Peyer's patch (tissue), 4 donors: ENCODE data around the gene WWTR1. TPM values are rescaled to one million over a fixed set of nuclear protein-coding genes. Genes with fewer than 3 reads are reported as not detected.

ENCODE experiments used
- DNase-seq, 3 donors: peaks; one replicate each; pipeline ENCODE4 v3.0.0-alpha.2; 2017 to 2019
- H3K27ac ChIP-seq, 4 donors: fragments of 200-600 bp; sonication (generic); one replicate each; pipeline ENCODE4 v1.5.1; 2016 to 2019
- H3K27me3 ChIP-seq, 2 donors: fragments of 200-600 bp; sonication (generic); one replicate each; pipeline ENCODE4 v1.5.1; 2019
- H3K36me3 ChIP-seq, 3 donors: fragments of 200-600 bp; sonication (generic); one replicate each; pipeline ENCODE4 v1.5.1; 2016 to 2019
- H3K4me1 ChIP-seq, 4 donors: fragments of 200-600 bp; sonication (generic); one replicate each; pipeline ENCODE4 v1.5.1; 2016 to 2019
- H3K4me3 ChIP-seq, 4 donors: fragments of 200-600 bp; sonication (generic); 1 replicate in 3 of 4; 2 replicates in 1 of 4; pipeline ENCODE4 v1.5.1; 2016 to 2019; ENCODE audit warnings: mild to moderate bottlenecking in 1 of 4
- H3K9me3 ChIP-seq, 4 donors: fragments of 200-600 bp; sonication (generic); one replicate each; pipeline ENCODE4 v1.5.1; 2016 to 2019; ENCODE audit warnings: mild to moderate bottlenecking in 1 of 4
- CTCF ChIP-seq, 6 experiments: fragments of 450-650 bp in 4 of 6; fragments of 200-600 bp in 2 of 6; sonication (generic) in 1 of 6; IDR thresholded peaks; one replicate each; pipeline ENCODE4 v1.5.1; 2017 to 2019; ENCODE audit warnings: antibody characterized with exemption in 6 of 6, mild to moderate bottlenecking in 3 of 6, moderate library complexity in 1 of 6
- POLR2A ChIP-seq, 2 donors: fragments of 450-650 bp; IDR thresholded peaks; one replicate each; pipeline ENCODE4 v1.5.1; 2017; ENCODE audit warnings: antibody characterized with exemption in 2 of 2, mild to moderate bottlenecking in 2 of 2, moderate library complexity in 2 of 2
- total RNA-seq, 4 donors: library from RNA; depleted of rRNA; stranded (reverse); fragments of >200 nt; gene quantifications; one replicate each; pipeline ENCODE4 v1.1.0, GENCODE V29; 2016

Gene WWTR1
- total RNA-seq, 4 donors from 2014 or later, result 13.8 to 62.7 (median 18.5) TPM

GRCh38 chr3:149621218-149622005 is 36.4 kb downstream of the WWTR1 start:
- Histone ChIP-seq H3K27ac (no peak overlapping the region), H3K4me1 (peaks cover 0 to 17% (median 0%) of the 10 kb centered on the region in 4 donors), H3K9me3 (no peaks in the 10 kb centered on the region), H3K4me3 (no peak overlapping the region), H3K36me3 (no peaks in the 10 kb centered on the region), H3K27me3 (no peaks in the 10 kb centered on the region)
- TF ChIP-seq POLR2A (IDR thresholded peaks at IDR 0.05) (no peak), CTCF (IDR thresholded peaks at IDR 0.05) (no peak)
- no peak for DNase-seq

GRCh38 chr3:149620291-149621020 is 37.4 kb downstream of the WWTR1 start:
- TF ChIP-seq POLR2A (IDR thresholded peaks at IDR 0.05) (no peak), CTCF (IDR thresholded peaks at IDR 0.05) (no peak)
- no peak for DNase-seq
- no peak overlapping the region for H3K4me3 ChIP-seq
- no peaks in the 10 kb centered on the region for H3K9me3 ChIP-seq
- no peaks in the 10 kb centered on the region for H3K36me3 ChIP-seq
- H3K4me1 ChIP-seq, result peaks cover 0 to 17% (median 0%) of the 10 kb centered on the region in 4 donors
- no peak overlapping the region for H3K27ac ChIP-seq
- no peaks in the 10 kb centered on the region for H3K27me3 ChIP-seq

- no peak overlapping the region for H3K4me3 ChIP-seq
- peaks cover 0 to 17% (median 0%) of the 10 kb centered on the region in 4 donors for H3K4me1 ChIP-seq
- H3K27me3 ChIP-seq, result no peaks in the 10 kb centered on the region
- H3K27ac ChIP-seq, result peak overlapping the region in 1 of 4 donors; percentile 13
- no peaks in the 10 kb centered on the region for H3K36me3 ChIP-seq
- DNase-seq, result no peak
- no peak for TF ChIP-seq POLR2A (IDR thresholded peaks at IDR 0.05)
- TF ChIP-seq CTCF (IDR thresholded peaks at IDR 0.05), result no peak
- H3K9me3 ChIP-seq, result no peaks in the 10 kb centered on the region
These were observed 38.7 kb downstream of the WWTR1 start for GRCh38 chr3:149619136-149619535.

GRCh38 chr3:149618151-149619123 is 39.4 kb downstream of the WWTR1 start:
- no peak overlapping the region for H3K4me3 ChIP-seq
- H3K27me3 ChIP-seq, result no peaks in the 10 kb centered on the region
- no peaks in the 10 kb centered on the region for H3K9me3 ChIP-seq
- H3K27ac ChIP-seq, result peak overlapping the region in 1 of 4 donors; percentile 13
- DNase-seq, result no peak
- no peaks in the 10 kb centered on the region for H3K36me3 ChIP-seq
- TF ChIP-seq CTCF (IDR thresholded peaks at IDR 0.05), result no peak
- TF ChIP-seq POLR2A (IDR thresholded peaks at IDR 0.05), result no peak
- H3K4me1 ChIP-seq, result peaks cover 0 to 17% (median 0%) of the 10 kb centered on the region in 4 donors

GRCh38 chr3:149615731-149616221 is 42.0 kb downstream of the WWTR1 start:
- no peak for TF ChIP-seq POLR2A (IDR thresholded peaks at IDR 0.05)
- no peak for TF ChIP-seq CTCF (IDR thresholded peaks at IDR 0.05)
- Histone ChIP-seq H3K27me3 (no peaks in the 10 kb centered on the region), H3K27ac (peak overlapping the region in 2 of 4 donors; percentile 16 to 43), H3K4me3 (no peak overlapping the region), H3K4me1 (peaks cover 0 to 17% (median 0%) of the 10 kb centered on the region in 4 donors), H3K36me3 (no peaks in the 10 kb centered on the region), H3K9me3 (no peaks in the 10 kb centered on the region)
- no peak for DNase-seq
